Mucosa of descending colon (tissue), 3 donors: ENCODE measurements around the gene PMCH. TPM values are rescaled to one million over a fixed set of nuclear protein-coding genes. Genes with fewer than 3 reads are reported as not detected.
"Not testable (repeated sequence)": the region's sequence is repeated elsewhere in the genome, so short reads cannot be mapped to it uniquely, and the experiment has no call there.

Experiments used
- ATAC-seq: fragments of 200-7000 bp; cut with Tn5 transposase; one replicate; pipeline ENCODE4 v1.9.1; 2020; ENCODE audit warnings: mild to moderate bottlenecking, moderate library complexity
- DNase-seq, 3 donors: peaks; one replicate each; pipeline ENCODE4 v3.0.0-alpha.2; 2020
- H3K36me3 ChIP-seq: fragments of 200-600 bp; one replicate; pipeline ENCODE4 v1.8.0; 2021; ENCODE audit warnings: low read depth, mild to moderate bottlenecking
- H3K4me1 ChIP-seq: fragments of 200-600 bp; one replicate; pipeline ENCODE4 v1.8.0; 2021; ENCODE audit warnings: low read depth, mild to moderate bottlenecking
- H3K4me3 ChIP-seq: fragments of 200-600 bp; one replicate; pipeline ENCODE4 v1.8.0; 2021; ENCODE audit warnings: mild to moderate bottlenecking
- H3K9me3 ChIP-seq: fragments of 200-600 bp; one replicate; pipeline ENCODE4 v1.8.0; 2021; ENCODE audit warnings: mild to moderate bottlenecking
- intact Hi-C, 2 donors: fragments of 100-400 bp; cut with DNase I in 1 of 2; cut with micrococcal nuclease in 1 of 2; formaldehyde crosslinking; loops; one replicate each; pipeline versions ENCODE4 v1.11.0 to v1.11.1; 2022; cut with DNase I, micrococcal nuclease
- long read RNA-seq, 2 donors: library from polyadenylated mRNA; unstranded; transcript quantifications; one replicate each; pipeline ENCODE4 v2.0.0, GENCODE V29; 2019 to 2021
- total RNA-seq, 3 donors: library from RNA; stranded (reverse); fragmentation: NEBNext Ultra II Directional in 2 of 3; extraction: Animal tissue kit (Norgen Biotek cat#: 25700) in 2 of 3; gene quantifications; one replicate each; pipeline versions ENCODE4 v1.2.1 to v1.2.4, GENCODE V29; 2021 to 2023
- TF ChIP-seq, protein P1 (sequence below): fragments of 200-600 bp; IDR thresholded peaks from one replicate; pipeline ENCODE4 v1.8.0; 2022; ENCODE audit warnings: antibody characterized with exemption, mild to moderate bottlenecking
- donor health status: DM: no; HTN: no; CAD: no; lungs with moderate emphysema.
- donor health status: DM: no; HTN: no; CAD: no.
- donor health status: DM: no; HTN: yes; CAD: no.

PMCH gene, protein sequence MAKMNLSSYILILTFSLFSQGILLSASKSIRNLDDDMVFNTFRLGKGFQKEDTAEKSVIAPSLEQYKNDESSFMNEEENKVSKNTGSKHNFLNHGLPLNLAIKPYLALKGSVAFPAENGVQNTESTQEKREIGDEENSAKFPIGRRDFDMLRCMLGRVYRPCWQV
- total RNA-seq = not detected
- long read RNA-seq, donor 1 = 0 reads
- long read RNA-seq, donor 2 = 0 reads

DNA sequence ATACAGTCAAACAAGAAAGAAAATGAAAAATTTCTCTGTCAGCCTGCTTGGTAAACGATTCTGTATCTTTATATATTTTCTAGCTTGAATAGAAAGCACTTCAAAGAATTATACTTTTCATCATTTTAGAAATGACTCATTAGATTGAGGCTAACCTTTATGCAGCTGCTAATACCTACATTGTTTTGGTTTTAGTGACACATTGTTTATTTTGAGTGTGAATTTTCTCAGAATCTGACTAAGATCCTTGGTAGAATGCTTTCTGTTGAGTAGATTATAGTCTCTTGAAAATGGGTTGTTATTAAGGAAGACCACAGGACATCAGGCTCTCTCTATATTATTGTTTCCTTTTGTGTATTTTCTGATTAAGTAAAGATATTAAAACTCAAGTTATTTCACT is at the start of gene PMCH:
Gene PMCH, minus strand, starts transcription at position 45 of the 400 bp plus-strand sequence. CDS start 63 bp downstream, outside the sequence.
- Histone ChIP-seq H3K4me3 (no peak within 1 kb of the TSS), H3K4me1 (no peaks in the 10 kb centered on the region), H3K9me3 (no peaks in the 10 kb centered on the region), H3K36me3 (no peaks in the 10 kb centered on the region)
- TF ChIP-seq, protein P1, sequence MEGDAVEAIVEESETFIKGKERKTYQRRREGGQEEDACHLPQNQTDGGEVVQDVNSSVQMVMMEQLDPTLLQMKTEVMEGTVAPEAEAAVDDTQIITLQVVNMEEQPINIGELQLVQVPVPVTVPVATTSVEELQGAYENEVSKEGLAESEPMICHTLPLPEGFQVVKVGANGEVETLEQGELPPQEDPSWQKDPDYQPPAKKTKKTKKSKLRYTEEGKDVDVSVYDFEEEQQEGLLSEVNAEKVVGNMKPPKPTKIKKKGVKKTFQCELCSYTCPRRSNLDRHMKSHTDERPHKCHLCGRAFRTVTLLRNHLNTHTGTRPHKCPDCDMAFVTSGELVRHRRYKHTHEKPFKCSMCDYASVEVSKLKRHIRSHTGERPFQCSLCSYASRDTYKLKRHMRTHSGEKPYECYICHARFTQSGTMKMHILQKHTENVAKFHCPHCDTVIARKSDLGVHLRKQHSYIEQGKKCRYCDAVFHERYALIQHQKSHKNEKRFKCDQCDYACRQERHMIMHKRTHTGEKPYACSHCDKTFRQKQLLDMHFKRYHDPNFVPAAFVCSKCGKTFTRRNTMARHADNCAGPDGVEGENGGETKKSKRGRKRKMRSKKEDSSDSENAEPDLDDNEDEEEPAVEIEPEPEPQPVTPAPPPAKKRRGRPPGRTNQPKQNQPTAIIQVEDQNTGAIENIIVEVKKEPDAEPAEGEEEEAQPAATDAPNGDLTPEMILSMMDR = no peak
- ATAC-seq (no peak), DNase-seq (no peak)
- intact Hi-C loops = no loop called here

DNA sequence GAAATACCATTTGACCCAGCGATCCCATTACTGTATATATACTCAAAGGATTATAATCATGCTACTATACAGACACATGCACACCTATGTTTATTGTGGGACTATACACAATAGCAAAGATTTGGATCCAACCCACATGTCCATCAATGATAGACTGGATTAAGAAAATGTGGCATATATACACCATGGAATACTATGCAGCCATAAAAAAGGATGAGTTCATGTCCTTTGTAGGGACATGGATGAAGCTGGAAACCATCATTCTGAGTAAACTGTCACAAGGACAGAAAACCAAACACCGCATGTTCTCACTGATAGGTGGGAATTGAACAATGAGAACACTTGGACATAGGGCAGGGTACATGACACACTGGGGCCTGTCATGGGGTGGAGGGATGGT is 43.2 kb upstream of the PMCH start:
- H3K4me1 ChIP-seq, H3K9me3 ChIP-seq, ATAC-seq, H3K36me3 ChIP-seq, DNase-seq, intact Hi-C loops, H3K4me3 ChIP-seq: not testable (repeated sequence)

DNA sequence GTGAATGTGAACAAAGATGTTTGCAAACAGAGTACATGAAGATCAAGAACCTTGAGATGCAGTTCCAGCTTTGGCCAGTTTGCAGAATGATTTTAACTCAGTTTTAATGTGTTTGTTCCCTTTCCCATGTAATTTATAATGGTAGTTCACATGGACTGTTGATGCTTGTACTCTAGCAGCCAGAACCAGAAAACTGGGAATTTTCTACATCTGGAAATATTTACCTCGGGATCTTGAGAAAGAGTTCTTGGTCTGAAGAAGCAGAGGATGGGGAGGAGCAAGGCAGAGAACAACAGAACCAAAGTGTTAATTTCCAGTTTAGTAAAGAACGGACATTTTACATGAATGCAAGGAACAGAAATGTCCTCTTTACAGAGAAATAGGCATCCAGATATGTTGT is 37.0 kb upstream of the PMCH start:
- intact Hi-C loops = no loop called here
- TF ChIP-seq, protein P1 = no peak
- no peak for ATAC-seq
- DNase-seq = no peak
- no peaks in the 10 kb centered on the region for H3K4me1 ChIP-seq
- H3K4me3 ChIP-seq = no peak overlapping the region
- H3K9me3 ChIP-seq = no peaks in the 10 kb centered on the region
- no peaks in the 10 kb centered on the region for H3K36me3 ChIP-seq

DNA sequence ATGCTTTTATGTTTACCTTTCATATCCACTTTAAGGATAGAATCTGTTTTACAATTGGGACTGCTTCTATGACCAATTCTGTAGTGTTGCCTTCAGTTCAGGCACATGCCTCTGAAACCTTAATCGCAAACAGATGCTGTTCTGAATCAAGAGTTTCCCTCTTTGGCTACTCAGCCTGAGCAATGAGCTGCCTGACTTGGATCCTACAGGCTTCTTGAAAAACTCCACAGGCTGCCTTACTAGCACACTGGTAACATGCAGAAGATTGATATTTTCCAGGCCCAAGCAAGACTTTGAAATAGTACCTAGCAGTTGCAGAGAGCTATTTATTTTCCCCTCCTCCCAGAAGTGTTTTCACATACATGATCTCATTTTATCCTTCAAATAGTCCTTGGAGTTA is 34.8 kb upstream of the PMCH start:
- intact Hi-C loops = no loop called here
- DNase-seq (no peak), ATAC-seq (no peak)
- Histone ChIP-seq H3K9me3 (no peaks in the 10 kb centered on the region), H3K4me3 (no peak overlapping the region), H3K4me1 (no peaks in the 10 kb centered on the region), H3K36me3 (no peaks in the 10 kb centered on the region)
- TF ChIP-seq, protein P1 = no peak

DNA sequence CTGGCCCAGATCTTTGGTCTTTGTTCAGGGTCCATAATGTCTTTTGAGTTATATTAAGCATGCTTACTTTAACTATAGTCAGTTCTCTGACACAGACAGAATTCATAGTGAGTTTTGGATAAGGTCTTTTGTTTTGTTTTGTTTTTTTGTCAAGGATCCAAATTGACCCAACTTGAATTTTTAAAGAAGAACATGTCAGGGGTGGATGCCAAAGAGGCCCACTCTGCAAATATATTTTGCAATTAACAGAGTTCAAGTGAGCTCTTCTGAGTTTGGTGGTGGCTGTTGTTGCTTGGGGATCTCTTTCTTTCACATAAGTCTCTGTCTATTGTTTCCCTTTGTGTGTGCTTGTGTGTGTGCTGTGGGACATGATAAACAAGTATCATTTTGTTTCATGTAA is 34.4 kb upstream of the PMCH start:
- intact Hi-C loops = no loop called here
- H3K4me1 ChIP-seq = no peaks in the 10 kb centered on the region
- ATAC-seq = no peak
- TF ChIP-seq, protein P1 = no peak
- H3K4me3 ChIP-seq = no peak overlapping the region
- DNase-seq = no peak
- no peaks in the 10 kb centered on the region for H3K9me3 ChIP-seq
- no peaks in the 10 kb centered on the region for H3K36me3 ChIP-seq

DNA sequence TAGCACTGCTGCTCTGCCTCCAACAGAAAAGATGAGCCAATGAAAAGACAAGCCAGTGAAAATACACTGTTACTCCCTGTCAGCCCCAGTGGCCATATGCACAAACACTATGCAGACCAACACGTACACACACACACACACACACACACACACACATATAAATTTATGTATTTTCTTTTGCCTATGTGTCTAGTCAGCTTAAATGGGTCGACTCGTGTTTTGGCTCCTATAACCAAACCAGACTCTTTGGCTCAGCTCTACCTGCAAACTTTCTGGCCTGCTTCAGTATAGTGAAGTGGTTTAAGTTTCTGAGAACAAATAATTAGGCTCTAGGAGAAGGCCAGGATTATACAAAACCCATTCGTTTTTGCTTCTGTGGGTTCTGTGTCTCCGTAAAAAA is 30.3 kb upstream of the PMCH start:
- DNase-seq (no peak), ATAC-seq (no peak)
- Histone ChIP-seq H3K4me3 (no peak overlapping the region), H3K36me3 (no peaks in the 10 kb centered on the region), H3K9me3 (no peaks in the 10 kb centered on the region), H3K4me1 (no peaks in the 10 kb centered on the region)
- TF ChIP-seq, protein P1 = no peak
- intact Hi-C loops = no loop called here
